K562 (cell line): Measurements from ENCODE around the gene HCCS. TPM values are rescaled to one million over a fixed set of nuclear protein-coding genes. Genes with fewer than 3 reads are reported as not detected.

Experiments used
- ATAC-seq: fragments of 200-7000 bp; cut with Tn5 transposase; 3 replicates; pipeline ENCODE4 v1.9.1; 2020; ENCODE audit warnings: moderate library complexity
- BruUV-seq: library from RNA; stranded (reverse); fragments of 400-500 nt; replicated peaks from 2 replicates; lab custom pipeline; 2021; lab: Mats Ljungman, UMichigan
- CTCF ChIA-PET: fragments of 300-600 bp; formaldehyde crosslinking; extraction: SDS; loops from one replicate; lab custom pipeline; 2021; ENCODE audit warnings: low intra/inter-chr PET ratio; lab: Yijun Ruan, JAX
- POLR2A ChIA-PET: fragments of 300-600, 350-650 bp; sonication (Branson Sonifier 250); formaldehyde crosslinking; extraction: SDS; loops from one replicate; lab custom pipeline; 2021; ENCODE audit warnings: antibody characterized with exemption, inconsistent platforms; lab: Yijun Ruan, JAX
- DNase-seq, 4 experiments: peaks; one replicate each; pipeline versions ENCODE4 v3.0.0 to v3.0.0-alpha.2; 2011 to 2018; ENCODE audit warnings: low spot score in 3 of 4, mixed read lengths in 3 of 4; ENCODE audit errors: extremely low read depth in 1 of 4
- FAIRE-seq: peaks from 2 replicates; lab custom pipeline; 2011; peaks lifted over from hg19 to GRCh38; lab: Jason Lieb, UNC
- H2AFZ ChIP-seq: 2 replicates; pipeline ENCODE4 v1.6.0; 2011; ENCODE audit warnings: low read depth, low read length, control low read depth, inconsistent platforms
- H3K27ac ChIP-seq: fragments of 200-600 bp; 3 replicates; pipeline ENCODE4 v1.8.0; 2011; ENCODE audit warnings: low read depth, mild to moderate bottlenecking, control low read depth, inconsistent platforms, low read length, moderate library complexity, mixed read lengths; ENCODE audit errors: extremely low read depth
- H3K27me3 ChIP-seq, 2 experiments: fragments of 300-600 bp in 1 of 2; 2 replicates in 1 of 2; 3 replicates in 1 of 2; pipeline versions ENCODE4 v1.6.0 to v1.8.0; 2011; ENCODE audit warnings: inconsistent platforms in 2 of 2, low read length in 2 of 2, mild to moderate bottlenecking in 1 of 2, mixed read lengths in 1 of 2, moderate library complexity in 1 of 2; ENCODE audit not compliant: control insufficient read depth in 2 of 2, insufficient read depth in 2 of 2
- H3K36me3 ChIP-seq: fragments of 300-600 bp; 3 replicates; pipeline ENCODE4 v1.8.0; 2011; ENCODE audit warnings: mild to moderate bottlenecking, low read length, inconsistent platforms; ENCODE audit not compliant: control insufficient read depth, insufficient read depth
- H3K4me1 ChIP-seq, 2 experiments: fragments of 200-600 bp in 1 of 2; replicated peaks in 1 of 2; 2 replicates in 1 of 2; 3 replicates in 1 of 2; pipeline versions ENCODE4 v1.5.1 to v1.8.0; 2011; ENCODE audit warnings: inconsistent platforms in 2 of 2, low read length in 2 of 2, mild to moderate bottlenecking in 1 of 2, mixed read lengths in 1 of 2, moderate library complexity in 1 of 2; ENCODE audit not compliant: control insufficient read depth in 2 of 2, insufficient read depth in 2 of 2
- H3K4me2 ChIP-seq: 2 replicates; pipeline ENCODE4 v1.6.1; 2011; ENCODE audit warnings: low read length, control low read depth, inconsistent platforms, mixed read lengths; ENCODE audit not compliant: insufficient read depth
- H3K4me3 ChIP-seq: fragments of 200-600 bp; sonication (generic), shearing (Covaris generic); 2 replicates; pipeline ENCODE4 v1.5.1; 2016; ENCODE audit warnings: control low read depth, inconsistent platforms
- H3K79me2 ChIP-seq: fragments of 200-600 bp; 3 replicates; pipeline ENCODE4 v1.8.0; 2011; ENCODE audit warnings: low read length, inconsistent platforms; ENCODE audit not compliant: control insufficient read depth, insufficient read depth
- H3K9ac ChIP-seq, 2 experiments: 2 replicates each; pipeline versions ENCODE4 v1.6.0 to v1.6.1; 2011; ENCODE audit warnings: low read depth in 2 of 2, low read length in 2 of 2, control low read depth in 1 of 2, inconsistent platforms in 1 of 2, mild to moderate bottlenecking in 1 of 2, mixed read lengths in 1 of 2; ENCODE audit not compliant: insufficient read depth in 1 of 2
- H3K9me1 ChIP-seq: one replicate; pipeline ENCODE4 v1.6.0; 2011; ENCODE audit warnings: inconsistent platforms, mild to moderate bottlenecking, low read length, moderate library complexity; ENCODE audit not compliant: control insufficient read depth, insufficient read depth
- H3K9me3 ChIP-seq: replicated peaks from 2 replicates; pipeline ENCODE4 v1.5.1; 2011; ENCODE audit warnings: low read depth, low read length, inconsistent platforms; ENCODE audit not compliant: control insufficient read depth, insufficient read depth
- H4K20me1 ChIP-seq: replicated peaks from 2 replicates; pipeline ENCODE4 v1.6.1; 2011; ENCODE audit warnings: low read length, inconsistent platforms, mixed read lengths; ENCODE audit not compliant: control insufficient read depth, insufficient read depth
- ARID3B ChIP-seq: fragments of 250-450 bp; sonication (Bioruptor Pico); IDR thresholded peaks from 2 replicates; pipeline ENCODE4 v1.4.0; 2020; ENCODE audit warnings: borderline replicate concordance
- BCOR ChIP-seq: fragments of 450-650 bp; IDR thresholded peaks from 2 replicates; pipeline ENCODE4 v1.6.1; 2016
- FOXK1 ChIP-seq: sonication (generic); formaldehyde crosslinking; IDR thresholded peaks from 2 replicates; pipeline ENCODE4 v1.8.0; 2022; ENCODE audit warnings: missing genetic modification reagents, mild to moderate bottlenecking, borderline replicate concordance
- FUS ChIP-seq: fragments of 200-400 bp; formaldehyde crosslinking; optimal IDR thresholded peaks from 2 replicates; pipeline ENCODE3; 2017; ENCODE audit warnings: low read depth, low read length
- JUN ChIP-seq, 2 experiments: sonication (generic) in 1 of 2; formaldehyde crosslinking in 1 of 2; IDR thresholded peaks; 2 replicates each; pipeline versions ENCODE4 v1.6.1 to v1.8.0; 2012 to 2022; ENCODE audit warnings: borderline replicate concordance in 2 of 2, mild to moderate bottlenecking in 2 of 2, improper control_type of control experiment in 1 of 2, low read depth in 1 of 2, low read length in 1 of 2, missing genetic modification reagents in 1 of 2
- KDM5B ChIP-seq: fragments of 200-600 bp; sonication (generic); IDR thresholded peaks from 2 replicates; pipeline ENCODE4 v1.6.1; 2012; ENCODE audit warnings: low read depth, mild to moderate bottlenecking, moderate library complexity, low read length, control low read depth, inconsistent platforms; ENCODE audit not compliant: insufficient replicate concordance
- MAX ChIP-seq: sonication (generic); formaldehyde crosslinking; IDR thresholded peaks from 2 replicates; pipeline ENCODE4 v1.9.0; 2022; ENCODE audit warnings: mild to moderate bottlenecking, missing genetic modification reagents
- NCOA6 ChIP-seq: fragments of 450-650 bp; IDR thresholded peaks from 2 replicates; pipeline ENCODE4 v1.6.1; 2017; ENCODE audit warnings: mild to moderate bottlenecking
- SETDB1 ChIP-seq: IDR thresholded peaks from one replicate; pipeline ENCODE4 v1.6.1; 2012; ENCODE audit warnings: low read length, control low read depth, inconsistent platforms
- SMAD2 ChIP-seq: fragments of 150-350 bp; IDR thresholded peaks from 2 replicates; pipeline ENCODE4 v1.6.1; 2014; ENCODE audit warnings: low read depth, mild to moderate bottlenecking, low read length
- TCF7 ChIP-seq: sonication (generic); IDR thresholded peaks from 2 replicates; pipeline ENCODE4 v1.6.1; 2016; ENCODE audit warnings: antibody characterized with exemption, borderline replicate concordance
- ZNF23 ChIP-seq: fragments of 250-450 bp; sonication (Bioruptor Pico); IDR thresholded peaks from 2 replicates; pipeline ENCODE4 v1.4.0; 2020; ENCODE audit warnings: mild to moderate bottlenecking
- WGBS: fragments of 100-300 bp; shearing (Covaris generic); methylation state at CpG from one replicate; pipeline ENCODE4 v1.1.6; 2016; ENCODE audit warnings: low coverage, mixed read lengths; ENCODE audit not compliant: insufficient coverage; ENCODE audit errors: missing lambda C conversion rate; 5-methylcytosine and 5-hydroxymethylcytosine counted together
- in situ Hi-C: fragments of 300-500 bp; cut with MboI; formaldehyde crosslinking; loops from 4 replicates; pipeline ENCODE4 v1.15.0; 2018; ENCODE audit warnings: inconsistent platforms, mixed read lengths
- intact Hi-C: fragments of 100-400 bp; cut with micrococcal nuclease; formaldehyde crosslinking; loops from 2 replicates; pipeline ENCODE4 v1.14.2; 2022
- polyA plus RNA-seq, 8 experiments: library from polyadenylated mRNA; depleted of rRNA in 4 of 8; stranded (reverse) in 5 of 8; unstranded in 3 of 8; fragments of >200 nt; fragmentation: Nextera tagmentation in 2 of 8; fragmentation: Illumina TruSeq in 1 of 8; extraction: Ambion mirVana in 2 of 8; extraction: Trizol in 1 of 8; gene quantifications; 2 replicates each; pipeline versions ENCODE4 v1.2.1 to v1.2.3, GENCODE V29; 2011 to 2014; ENCODE audit warnings: inconsistent platforms in 1 of 8, missing spikeins in 1 of 8
- total RNA-seq, 7 experiments: library from RNA; depleted of rRNA in 6 of 7; stranded (reverse); fragments of >200 nt in 6 of 7; fragmentation: Illumina TruSeq in 2 of 7; extraction: Trizol in 2 of 7; gene quantifications; 2 replicates each; pipeline versions ENCODE4 v1.2.1 to v1.2.3, GENCODE V29; 2011 to 2021; ENCODE audit warnings: low replicate concordance in 1 of 7

HCCS gene
- total and polyA plus RNA-seq, 9 of the 15 experiments (the other 6 are each of a cell fraction or from before 2014, with no cell fraction given) = 22.9 to 81.5 (median 66.9) TPM

- intact Hi-C loops (no loop called here), in situ Hi-C loops (no loop called here)
- Histone ChIP-seq H3K9me3 (peaks cover 3% of the 10 kb centered on the region; the same call in 1 of the 2 replicates), H3K4me1 (peaks cover 4% of the 10 kb centered on the region in 2 experiments; a peak in 3 of 5 replicates), H2AFZ (peak overlapping the region; percentile 88; the same call in 1 of the 2 replicates), H3K9ac (peak overlapping the region; percentile 96 to 98), H3K36me3 (peaks cover 48% of the 10 kb centered on the region), H3K4me2 (peak overlapping the region; percentile 85), H3K4me3 (peak overlapping the region; percentile 90), H3K79me2 (peaks cover 44% of the 10 kb centered on the region), H3K9me1 (no peaks in the 10 kb centered on the region), H4K20me1 (peaks cover 5% of the 10 kb centered on the region; the same call in 1 of the 2 replicates), H3K27ac (peak overlapping the region; percentile 96), H3K27me3 (no peaks in the 10 kb centered on the region)
- CTCF ChIA-PET = no interaction called here
- ATAC-seq (no peak), FAIRE-seq (no peak), DNase-seq (no peak)
- WGBS = 2% methylated on average over 9 of the region's 9 CpGs
- BruUV-seq = TSS peak; percentile 45
- TF ChIP-seq ZNF23 = no peak
- no peak for TF ChIP-seq FOXK1 (CRISPR knock-in tag)
- TF ChIP-seq NCOA6 = no peak
- no peak for TF ChIP-seq KDM5B
- POLR2A ChIA-PET = interaction anchor here (0.6 to 1.6 kb wide), 3 partner anchors 12 to 907 kb away, joined by 3 to 5 read pairs (median 4); no protein-coding TSS in a partner anchor
Measured at GRCh38 chrX:11111947-11112346, 815 bp downstream of the HCCS start.

GRCh38 chrX:11113731-11114130 lies 2.6 kb downstream of the HCCS start:
- Histone ChIP-seq H3K9me1 (no peaks in the 10 kb centered on the region), H4K20me1 (peaks cover 5% of the 10 kb centered on the region; the same call in 1 of the 2 replicates), H3K4me3 (no peak overlapping the region), H2AFZ (no peak overlapping the region), H3K36me3 (peaks cover 66% of the 10 kb centered on the region), H3K27me3 (no peaks in the 10 kb centered on the region), H3K9me3 (peaks cover 3% of the 10 kb centered on the region; the same call in 1 of the 2 replicates), H3K79me2 (peaks cover 44% of the 10 kb centered on the region), H3K4me1 (peaks cover 4% of the 10 kb centered on the region in 2 experiments; a peak in 3 of 5 replicates), H3K9ac (no peak overlapping the region), H3K27ac (no peak overlapping the region; the same call in 2 of the 3 replicates), H3K4me2 (no peak overlapping the region)
- ATAC-seq (no peak), FAIRE-seq (no peak), DNase-seq (no peak)
- in situ Hi-C loops = no loop called here
- intact Hi-C loops = no loop called here
- ChIA-PET POLR2A (interaction anchor here (1.7 kb wide), 1 partner anchor 10 kb away, joined by 6 read pairs; no protein-coding TSS in a partner anchor), CTCF (no interaction called here)
- no TSS peak for BruUV-seq
- TF ChIP-seq BCOR (no peak), JUN (IDR thresholded peaks at IDR 0.05; ENCODE audit: borderline replicate concordance, low read depth, low read length) (no peak), JUN (CRISPR knock-in tag; IDR thresholded peaks at IDR 0.05; ENCODE audit: borderline replicate concordance) (no peak), FUS (no peak), ARID3B (CRISPR knock-in tag) (no peak), MAX (CRISPR knock-in tag) (no peak), SETDB1 (no peak), TCF7 (no peak), SMAD2 (no peak)
